ENCODE results near the gene ZMYND8. TPM values are rescaled to one million over a fixed set of nuclear protein-coding genes. Genes with fewer than 3 reads are reported as not detected.

Gene ZMYND8
- total RNA-seq, 4 donors from 2014 or later = 41.6 to 79.4 (median 60.7) TPM

GRCh38 chr20:47237715-47238114, 118.8 kb downstream of the ZMYND8 start:
- DNase-seq = no peak
- Histone ChIP-seq H3K4me3 (no peak overlapping the region), H3K36me3 (peaks cover 0 to 52% (median 21%) of the 10 kb centered on the region in 4 donors), H3K27me3 (no peaks in the 10 kb centered on the region), H3K9me3 (no peaks in the 10 kb centered on the region), H3K4me1 (peaks cover 0 to 8% (median 4%) of the 10 kb centered on the region in 4 donors), H3K27ac (no peak overlapping the region)
- intact Hi-C loops (cut with DNase I; ENCODE audit: low total_unique reads) (no loop called here), in situ Hi-C loops (cut with MboI; ENCODE audit: low pct_ligation_motif_present in 1 of 4, low pct_unique_long_range_greater_than_20kb in 1 of 4, low sequenced_read_pairs in 3 of 4) (no loop called here)
- 92 to 97% methylated on average over 2 to 4 of the region's 4 CpGs for WGBS, 2 donors (ENCODE audit: low coverage in 1 of 2)
- TF ChIP-seq EP300 (IDR thresholded peaks at IDR 0.05; ENCODE audit: low read depth) = no peak
- TF ChIP-seq POLR2A (IDR thresholded peaks at IDR 0.05) = no peak
- TF ChIP-seq CTCF (IDR thresholded peaks at IDR 0.05) = no peak
- TF ChIP-seq POLR2AphosphoS5 (IDR thresholded peaks at IDR 0.05) = no peak

GRCh38 chr20:47236639-47236900, 119.9 kb downstream of the ZMYND8 start:
- H3K27ac ChIP-seq = no peak overlapping the region
- no peak for TF ChIP-seq CTCF (IDR thresholded peaks at IDR 0.05)
- no peak for TF ChIP-seq EP300 (IDR thresholded peaks at IDR 0.05; ENCODE audit: low read depth)
- TF ChIP-seq POLR2AphosphoS5 (IDR thresholded peaks at IDR 0.05) = no peak
- TF ChIP-seq POLR2A (IDR thresholded peaks at IDR 0.05) = no peak
- WGBS, 2 donors (ENCODE audit: low coverage in 1 of 2) = 100% methylated on average over 1 of the region's 1 CpG; no CpG with 5 or more reads in 1 of the 2 donors
- no peaks in the 10 kb centered on the region for H3K9me3 ChIP-seq
- no peaks in the 10 kb centered on the region for H3K4me1 ChIP-seq
- intact Hi-C loops (cut with DNase I; ENCODE audit: low total_unique reads) (no loop called here), in situ Hi-C loops (cut with MboI; ENCODE audit: low pct_ligation_motif_present in 1 of 4, low pct_unique_long_range_greater_than_20kb in 1 of 4, low sequenced_read_pairs in 3 of 4) (no loop called here)
- H3K36me3 ChIP-seq = peaks cover 0 to 57% (median 21%) of the 10 kb centered on the region in 4 donors
- H3K4me3 ChIP-seq = no peak overlapping the region
- H3K27me3 ChIP-seq = no peaks in the 10 kb centered on the region
- DNase-seq = no peak

GRCh38 chr20:47235853-47236638, 120.5 kb downstream of the ZMYND8 start:
- in situ Hi-C loops (cut with MboI; ENCODE audit: low pct_ligation_motif_present in 1 of 4, low pct_unique_long_range_greater_than_20kb in 1 of 4, low sequenced_read_pairs in 3 of 4) = no loop called here
- no peaks in the 10 kb centered on the region for H3K9me3 ChIP-seq
- TF ChIP-seq POLR2AphosphoS5 (IDR thresholded peaks at IDR 0.05) (no peak), CTCF (IDR thresholded peaks at IDR 0.05) (no peak), EP300 (IDR thresholded peaks at IDR 0.05; ENCODE audit: low read depth) (no peak), POLR2A (IDR thresholded peaks at IDR 0.05) (no peak)
- no peak overlapping the region for H3K27ac ChIP-seq
- H3K4me1 ChIP-seq = no peaks in the 10 kb centered on the region
- H3K36me3 ChIP-seq = peaks cover 0 to 57% (median 21%) of the 10 kb centered on the region in 4 donors
- no peak overlapping the region for H3K4me3 ChIP-seq
- H3K27me3 ChIP-seq = no peaks in the 10 kb centered on the region
- WGBS, 2 donors (ENCODE audit: low coverage in 1 of 2) = 86 to 90% methylated on average over 10 to 14 of the region's 14 CpGs
- intact Hi-C loops (cut with DNase I; ENCODE audit: low total_unique reads) = no loop called here
- no peak for DNase-seq

GRCh38 chr20:47235111-47235510, 121.4 kb downstream of the ZMYND8 start:
- no peak overlapping the region for H3K4me3 ChIP-seq
- TF ChIP-seq POLR2A (IDR thresholded peaks at IDR 0.05) (no peak), CTCF (IDR thresholded peaks at IDR 0.05) (no peak), POLR2AphosphoS5 (IDR thresholded peaks at IDR 0.05) (no peak), EP300 (IDR thresholded peaks at IDR 0.05; ENCODE audit: low read depth) (no peak)
- peaks cover 0 to 57% (median 21%) of the 10 kb centered on the region in 4 donors for H3K36me3 ChIP-seq
- no peaks in the 10 kb centered on the region for H3K4me1 ChIP-seq
- H3K9me3 ChIP-seq = no peaks in the 10 kb centered on the region
- no peak for DNase-seq
- intact Hi-C loops (cut with DNase I; ENCODE audit: low total_unique reads) = no loop called here
- no peaks in the 10 kb centered on the region for H3K27me3 ChIP-seq
- in situ Hi-C loops (cut with MboI; ENCODE audit: low pct_ligation_motif_present in 1 of 4, low pct_unique_long_range_greater_than_20kb in 1 of 4, low sequenced_read_pairs in 3 of 4) = no loop called here
- 98% methylated on average over 6 of the region's 6 CpGs; no CpG with 5 or more reads in 1 of the 2 donors for WGBS, 2 donors (ENCODE audit: low coverage in 1 of 2)
- H3K27ac ChIP-seq = no peak overlapping the region
